GM12878 (cell line): ENCODE data around the gene SNAPIN. TPM values are rescaled to one million over a fixed set of nuclear protein-coding genes. Genes with fewer than 3 reads are reported as not detected.
A peak's percentile ranks its signal among the peaks of the same experiment; 100 is the strongest.

Experiments
- ATAC-seq: fragments of 200-7000 bp; cut with Tn5 transposase; 3 replicates; pipeline ENCODE4 v1.9.1; 2020; ENCODE audit warnings: mild to moderate bottlenecking, moderate library complexity
- BruUV-seq: library from RNA; stranded (reverse); fragments of 400-500 nt; replicated peaks from 2 replicates; lab custom pipeline; 2021; lab: Mats Ljungman, UMichigan
- CTCF ChIA-PET: fragments of 300-600 bp; sonication (Branson Sonifier 250); formaldehyde crosslinking; extraction: SDS; loops from one replicate; lab custom pipeline; 2021; ENCODE audit warnings: inconsistent platforms; lab: Yijun Ruan, JAX
- POLR2A ChIA-PET: fragments of 350-600 bp; formaldehyde crosslinking; extraction: SDS; loops from one replicate; lab custom pipeline; 2021; ENCODE audit warnings: inconsistent platforms; lab: Charles Lee
- RAD21 ChIA-PET: fragments of 300-600 bp; sonication (Branson Sonifier 250); formaldehyde crosslinking; loops from one replicate; lab custom pipeline; 2023; ENCODE audit warnings: antibody characterized with exemption; ENCODE audit not compliant: unreplicated experiment; lab: Charles Lee
- SMC1A ChIA-PET: fragments of 300-600 bp; sonication (Branson Sonifier 250); formaldehyde crosslinking; loops from one replicate; lab custom pipeline; 2023; ENCODE audit not compliant: unreplicated experiment, uncharacterized antibody; lab: Charles Lee
- DNase-seq: peaks from one replicate; pipeline ENCODE4 v3.0.0-alpha.2; 2011; ENCODE audit warnings: low read depth, low spot score
- FAIRE-seq: peaks from 3 replicates; lab custom pipeline; 2011; peaks lifted over from hg19 to GRCh38; lab: Jason Lieb, UNC
- H2AFZ ChIP-seq: 2 replicates; pipeline ENCODE4 v1.6.0; 2011; ENCODE audit warnings: low read depth, low read length, control low read depth; ENCODE audit not compliant: control insufficient read depth
- H3K27ac ChIP-seq: 2 replicates; pipeline ENCODE4 v1.5.1; 2011; ENCODE audit warnings: control low read depth; ENCODE audit not compliant: control insufficient read depth, insufficient read depth
- H3K27me3 ChIP-seq, 2 experiments: replicated peaks in 1 of 2; 2 replicates each; pipeline versions ENCODE4 v1.6.0 to v1.6.1; 2011; ENCODE audit warnings: low read length in 1 of 2; ENCODE audit not compliant: control insufficient read depth in 2 of 2, insufficient read depth in 2 of 2
- H3K36me3 ChIP-seq, 2 experiments: 2 replicates each; pipeline ENCODE4 v1.5.1; 2011; ENCODE audit warnings: low read length in 1 of 2; ENCODE audit not compliant: control insufficient read depth in 2 of 2, insufficient read depth in 2 of 2
- H3K4me1 ChIP-seq: 2 replicates; pipeline ENCODE4 v1.6.1; 2011; ENCODE audit warnings: mild to moderate bottlenecking, low read length, moderate library complexity, mixed read lengths; ENCODE audit not compliant: control insufficient read depth, insufficient read depth
- H3K4me2 ChIP-seq: 2 replicates; pipeline ENCODE4 v1.6.0; 2011; ENCODE audit warnings: control low read depth; ENCODE audit not compliant: control insufficient read depth, insufficient read depth
- H3K4me3 ChIP-seq: fragments of 200-600 bp; sonication (generic); 2 replicates; pipeline ENCODE4 v1.5.1; 2016
- H3K79me2 ChIP-seq: 2 replicates; pipeline ENCODE4 v1.6.0; 2011; ENCODE audit warnings: low read length; ENCODE audit not compliant: control insufficient read depth, insufficient read depth
- H3K9ac ChIP-seq: 2 replicates; pipeline ENCODE4 v1.8.0; 2011; ENCODE audit warnings: low read length, control low read depth, mixed read lengths; ENCODE audit not compliant: control insufficient read depth, insufficient read depth
- H3K9me3 ChIP-seq: replicated peaks from 3 replicates; pipeline ENCODE4 v1.5.1; 2011; ENCODE audit warnings: mild to moderate bottlenecking, low read length; ENCODE audit not compliant: control insufficient read depth, insufficient read depth
- H4K20me1 ChIP-seq: 2 replicates; pipeline ENCODE4 v1.6.0; 2011; ENCODE audit not compliant: control insufficient read depth, insufficient read depth
- CHD1 ChIP-seq: IDR thresholded peaks from 2 replicates; pipeline ENCODE4 v1.6.1; 2012; ENCODE audit warnings: low read depth, low read length, improper control_type of control experiment
- NFXL1 ChIP-seq: fragments of 450-650 bp; IDR thresholded peaks from 2 replicates; pipeline ENCODE4 v1.6.1; 2017; ENCODE audit warnings: antibody characterized with exemption, mild to moderate bottlenecking, borderline replicate concordance
- WGBS: methylation state at CpG from one replicate; pipeline ENCODE4 v1.1.6; 2016; ENCODE audit warnings: low lambda C conversion rate; ENCODE audit not compliant: insufficient replicate concordance, insufficient coverage; ENCODE audit errors: missing lambda C conversion rate; 5-methylcytosine and 5-hydroxymethylcytosine counted together
- in situ Hi-C: fragments of 300-500 bp; cut with MboI; formaldehyde crosslinking; loops from 9 replicates; pipeline ENCODE4 v1.14.3; 2018; ENCODE audit warnings: mixed read lengths
- intact Hi-C: fragments of 100-400 bp; cut with micrococcal nuclease; formaldehyde crosslinking; loops from one replicate; pipeline ENCODE4 v1.14.2; 2022; ENCODE audit not compliant: unreplicated experiment
- polyA plus RNA-seq, 11 experiments: library from polyadenylated mRNA; depleted of rRNA in 4 of 11; unstranded in 6 of 11; stranded (reverse) in 5 of 11; fragments of >200 nt; fragmentation: Nextera tagmentation in 4 of 11; fragmentation: Illumina TruSeq in 1 of 11; extraction: Ambion mirVana in 4 of 11; extraction: Trizol in 1 of 11; gene quantifications; 1 replicate in 1 of 11; 2 replicates in 10 of 11; pipeline versions ENCODE4 v1.2.1 to v1.2.3, GENCODE V29; 2011 to 2016; ENCODE audit warnings: inconsistent platforms in 2 of 11, missing spikeins in 2 of 11, low read depth in 1 of 11
- total RNA-seq, 4 experiments: library from RNA; depleted of rRNA in 3 of 4; stranded (reverse); fragments of >200 nt in 3 of 4; fragmentation: Illumina TruSeq in 1 of 4; extraction: Trizol in 1 of 4; gene quantifications; 2 replicates each; pipeline versions ENCODE4 v1.2.1 to v1.2.3, GENCODE V29; 2013 to 2021
- TF ChIP-seq, protein P1 (sequence below): IDR thresholded peaks from 2 replicates; pipeline ENCODE4 v1.6.1; 2012; ENCODE audit warnings: mild to moderate bottlenecking, low read depth, low read length
- TF ChIP-seq, protein P2 (sequence below): fragments of 450-650 bp; formaldehyde crosslinking; IDR thresholded peaks from 2 replicates; pipeline ENCODE4 v1.5.0; 2022; ENCODE audit warnings: mild to moderate bottlenecking, missing genetic modification characterization
- TF ChIP-seq, protein P3 (sequence below): fragments of 450-650 bp; IDR thresholded peaks from 2 replicates; pipeline ENCODE4 v1.6.1; 2018; ENCODE audit warnings: mild to moderate bottlenecking, low read depth, moderate library complexity; ENCODE audit not compliant: partially characterized antibody
- TF ChIP-seq, protein P4 (sequence below): IDR thresholded peaks from 2 replicates; pipeline ENCODE4 v1.6.1; 2012; ENCODE audit warnings: improper control_type of control experiment, low read depth, low read length; ENCODE audit not compliant: insufficient replicate concordance

SNAPIN gene
- total and polyA plus RNA-seq, 10 of the 15 experiments (the other 5 are each of a cell fraction or from before 2014, with no cell fraction given) = 12.4 to 78.1 (median 38.6) TPM

DNA sequence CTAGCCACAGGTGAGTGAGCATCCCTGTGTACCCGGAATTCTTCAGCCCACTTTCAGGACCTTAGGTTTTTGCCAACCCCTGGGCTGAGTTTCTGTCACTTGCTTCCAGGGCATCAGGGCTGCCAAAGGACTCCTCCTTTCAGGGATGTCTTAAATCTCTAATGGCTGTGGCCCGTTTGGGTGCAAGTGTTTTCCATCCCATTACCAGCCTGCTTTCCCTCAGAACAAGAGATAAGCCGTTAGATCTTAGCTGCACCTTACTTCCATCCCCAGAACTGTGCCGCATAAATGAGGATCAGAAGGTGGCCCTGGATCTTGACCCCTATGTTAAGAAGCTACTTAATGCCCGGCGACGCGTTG is 652 bp downstream of the SNAPIN start:
- FAIRE-seq (no peak), ATAC-seq (no peak), DNase-seq (no peak)
- in situ Hi-C loops = no loop called here
- peak overlapping the region; percentile 88 for H3K27ac ChIP-seq
- peaks cover 13% of the 10 kb centered on the region for H3K79me2 ChIP-seq
- ChIA-PET CTCF (interaction anchor here (0.6 to 2.4 kb wide), 7 partner anchors 9 to 149 kb away, joined by 3 to 12 read pairs (median 4); no protein-coding TSS in a partner anchor), POLR2A (interaction anchor here (0.5 kb wide), 2 partner anchors 25 to 557 kb away, joined by 3 read pairs; partner anchors contain the start of gene CHTOP), RAD21 (interaction anchor here (0.7 to 1.4 kb wide), 2 partner anchors 25 to 114 kb away, joined by 4 to 6 read pairs; partner anchors contain the start of gene CHTOP), SMC1A (interaction anchor here (0.6 to 4.5 kb wide), 6 partner anchors 8 to 87 kb away, joined by 3 to 24 read pairs (median 4); partner anchors contain the start of gene CHTOP)
- H3K4me3 ChIP-seq = peak overlapping the region; percentile 94
- peak overlapping the region; percentile 96 for H2AFZ ChIP-seq
- intact Hi-C loops = no loop called here
- no peaks in the 10 kb centered on the region for H3K9me3 ChIP-seq
- 58% methylated on average over 8 of the region's 8 CpGs for WGBS
- H3K4me1 ChIP-seq = peaks cover 6% of the 10 kb centered on the region; the same call in 1 of the 2 replicates
- BruUV-seq = TSS peak; percentile 83
- H3K9ac ChIP-seq = peak overlapping the region; percentile 82
- no peaks in the 10 kb centered on the region for H3K27me3 ChIP-seq
- H3K36me3 ChIP-seq = peaks cover 12 to 30% of the 10 kb centered on the region in 2 experiments
- H3K4me2 ChIP-seq = peak overlapping the region; percentile 98
- no peaks in the 10 kb centered on the region for H4K20me1 ChIP-seq
- TF ChIP-seq, protein P1, sequence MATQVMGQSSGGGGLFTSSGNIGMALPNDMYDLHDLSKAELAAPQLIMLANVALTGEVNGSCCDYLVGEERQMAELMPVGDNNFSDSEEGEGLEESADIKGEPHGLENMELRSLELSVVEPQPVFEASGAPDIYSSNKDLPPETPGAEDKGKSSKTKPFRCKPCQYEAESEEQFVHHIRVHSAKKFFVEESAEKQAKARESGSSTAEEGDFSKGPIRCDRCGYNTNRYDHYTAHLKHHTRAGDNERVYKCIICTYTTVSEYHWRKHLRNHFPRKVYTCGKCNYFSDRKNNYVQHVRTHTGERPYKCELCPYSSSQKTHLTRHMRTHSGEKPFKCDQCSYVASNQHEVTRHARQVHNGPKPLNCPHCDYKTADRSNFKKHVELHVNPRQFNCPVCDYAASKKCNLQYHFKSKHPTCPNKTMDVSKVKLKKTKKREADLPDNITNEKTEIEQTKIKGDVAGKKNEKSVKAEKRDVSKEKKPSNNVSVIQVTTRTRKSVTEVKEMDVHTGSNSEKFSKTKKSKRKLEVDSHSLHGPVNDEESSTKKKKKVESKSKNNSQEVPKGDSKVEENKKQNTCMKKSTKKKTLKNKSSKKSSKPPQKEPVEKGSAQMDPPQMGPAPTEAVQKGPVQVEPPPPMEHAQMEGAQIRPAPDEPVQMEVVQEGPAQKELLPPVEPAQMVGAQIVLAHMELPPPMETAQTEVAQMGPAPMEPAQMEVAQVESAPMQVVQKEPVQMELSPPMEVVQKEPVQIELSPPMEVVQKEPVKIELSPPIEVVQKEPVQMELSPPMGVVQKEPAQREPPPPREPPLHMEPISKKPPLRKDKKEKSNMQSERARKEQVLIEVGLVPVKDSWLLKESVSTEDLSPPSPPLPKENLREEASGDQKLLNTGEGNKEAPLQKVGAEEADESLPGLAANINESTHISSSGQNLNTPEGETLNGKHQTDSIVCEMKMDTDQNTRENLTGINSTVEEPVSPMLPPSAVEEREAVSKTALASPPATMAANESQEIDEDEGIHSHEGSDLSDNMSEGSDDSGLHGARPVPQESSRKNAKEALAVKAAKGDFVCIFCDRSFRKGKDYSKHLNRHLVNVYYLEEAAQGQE = no peak
- TF ChIP-seq, protein P2, sequence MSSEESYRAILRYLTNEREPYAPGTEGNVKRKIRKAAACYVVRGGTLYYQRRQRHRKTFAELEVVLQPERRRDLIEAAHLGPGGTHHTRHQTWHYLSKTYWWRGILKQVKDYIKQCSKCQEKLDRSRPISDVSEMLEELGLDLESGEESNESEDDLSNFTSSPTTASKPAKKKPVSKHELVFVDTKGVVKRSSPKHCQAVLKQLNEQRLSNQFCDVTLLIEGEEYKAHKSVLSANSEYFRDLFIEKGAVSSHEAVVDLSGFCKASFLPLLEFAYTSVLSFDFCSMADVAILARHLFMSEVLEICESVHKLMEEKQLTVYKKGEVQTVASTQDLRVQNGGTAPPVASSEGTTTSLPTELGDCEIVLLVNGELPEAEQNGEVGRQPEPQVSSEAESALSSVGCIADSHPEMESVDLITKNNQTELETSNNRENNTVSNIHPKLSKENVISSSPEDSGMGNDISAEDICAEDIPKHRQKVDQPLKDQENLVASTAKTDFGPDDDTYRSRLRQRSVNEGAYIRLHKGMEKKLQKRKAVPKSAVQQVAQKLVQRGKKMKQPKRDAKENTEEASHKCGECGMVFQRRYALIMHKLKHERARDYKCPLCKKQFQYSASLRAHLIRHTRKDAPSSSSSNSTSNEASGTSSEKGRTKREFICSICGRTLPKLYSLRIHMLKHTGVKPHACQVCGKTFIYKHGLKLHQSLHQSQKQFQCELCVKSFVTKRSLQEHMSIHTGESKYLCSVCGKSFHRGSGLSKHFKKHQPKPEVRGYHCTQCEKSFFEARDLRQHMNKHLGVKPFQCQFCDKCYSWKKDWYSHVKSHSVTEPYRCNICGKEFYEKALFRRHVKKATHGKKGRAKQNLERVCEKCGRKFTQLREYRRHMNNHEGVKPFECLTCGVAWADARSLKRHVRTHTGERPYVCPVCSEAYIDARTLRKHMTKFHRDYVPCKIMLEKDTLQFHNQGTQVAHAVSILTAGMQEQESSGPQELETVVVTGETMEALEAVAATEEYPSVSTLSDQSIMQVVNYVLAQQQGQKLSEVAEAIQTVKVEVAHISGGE (CRISPR knock-in tag) = no peak
- TF ChIP-seq CHD1 (no peak), NFXL1 (no peak)
- TF ChIP-seq, protein P3, sequence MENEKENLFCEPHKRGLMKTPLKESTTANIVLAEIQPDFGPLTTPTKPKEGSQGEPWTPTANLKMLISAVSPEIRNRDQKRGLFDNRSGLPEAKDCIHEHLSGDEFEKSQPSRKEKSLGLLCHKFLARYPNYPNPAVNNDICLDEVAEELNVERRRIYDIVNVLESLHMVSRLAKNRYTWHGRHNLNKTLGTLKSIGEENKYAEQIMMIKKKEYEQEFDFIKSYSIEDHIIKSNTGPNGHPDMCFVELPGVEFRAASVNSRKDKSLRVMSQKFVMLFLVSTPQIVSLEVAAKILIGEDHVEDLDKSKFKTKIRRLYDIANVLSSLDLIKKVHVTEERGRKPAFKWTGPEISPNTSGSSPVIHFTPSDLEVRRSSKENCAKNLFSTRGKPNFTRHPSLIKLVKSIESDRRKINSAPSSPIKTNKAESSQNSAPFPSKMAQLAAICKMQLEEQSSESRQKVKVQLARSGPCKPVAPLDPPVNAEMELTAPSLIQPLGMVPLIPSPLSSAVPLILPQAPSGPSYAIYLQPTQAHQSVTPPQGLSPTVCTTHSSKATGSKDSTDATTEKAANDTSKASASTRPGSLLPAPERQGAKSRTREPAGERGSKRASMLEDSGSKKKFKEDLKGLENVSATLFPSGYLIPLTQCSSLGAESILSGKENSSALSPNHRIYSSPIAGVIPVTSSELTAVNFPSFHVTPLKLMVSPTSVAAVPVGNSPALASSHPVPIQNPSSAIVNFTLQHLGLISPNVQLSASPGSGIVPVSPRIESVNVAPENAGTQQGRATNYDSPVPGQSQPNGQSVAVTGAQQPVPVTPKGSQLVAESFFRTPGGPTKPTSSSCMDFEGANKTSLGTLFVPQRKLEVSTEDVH = no peak
- TF ChIP-seq, protein P4, sequence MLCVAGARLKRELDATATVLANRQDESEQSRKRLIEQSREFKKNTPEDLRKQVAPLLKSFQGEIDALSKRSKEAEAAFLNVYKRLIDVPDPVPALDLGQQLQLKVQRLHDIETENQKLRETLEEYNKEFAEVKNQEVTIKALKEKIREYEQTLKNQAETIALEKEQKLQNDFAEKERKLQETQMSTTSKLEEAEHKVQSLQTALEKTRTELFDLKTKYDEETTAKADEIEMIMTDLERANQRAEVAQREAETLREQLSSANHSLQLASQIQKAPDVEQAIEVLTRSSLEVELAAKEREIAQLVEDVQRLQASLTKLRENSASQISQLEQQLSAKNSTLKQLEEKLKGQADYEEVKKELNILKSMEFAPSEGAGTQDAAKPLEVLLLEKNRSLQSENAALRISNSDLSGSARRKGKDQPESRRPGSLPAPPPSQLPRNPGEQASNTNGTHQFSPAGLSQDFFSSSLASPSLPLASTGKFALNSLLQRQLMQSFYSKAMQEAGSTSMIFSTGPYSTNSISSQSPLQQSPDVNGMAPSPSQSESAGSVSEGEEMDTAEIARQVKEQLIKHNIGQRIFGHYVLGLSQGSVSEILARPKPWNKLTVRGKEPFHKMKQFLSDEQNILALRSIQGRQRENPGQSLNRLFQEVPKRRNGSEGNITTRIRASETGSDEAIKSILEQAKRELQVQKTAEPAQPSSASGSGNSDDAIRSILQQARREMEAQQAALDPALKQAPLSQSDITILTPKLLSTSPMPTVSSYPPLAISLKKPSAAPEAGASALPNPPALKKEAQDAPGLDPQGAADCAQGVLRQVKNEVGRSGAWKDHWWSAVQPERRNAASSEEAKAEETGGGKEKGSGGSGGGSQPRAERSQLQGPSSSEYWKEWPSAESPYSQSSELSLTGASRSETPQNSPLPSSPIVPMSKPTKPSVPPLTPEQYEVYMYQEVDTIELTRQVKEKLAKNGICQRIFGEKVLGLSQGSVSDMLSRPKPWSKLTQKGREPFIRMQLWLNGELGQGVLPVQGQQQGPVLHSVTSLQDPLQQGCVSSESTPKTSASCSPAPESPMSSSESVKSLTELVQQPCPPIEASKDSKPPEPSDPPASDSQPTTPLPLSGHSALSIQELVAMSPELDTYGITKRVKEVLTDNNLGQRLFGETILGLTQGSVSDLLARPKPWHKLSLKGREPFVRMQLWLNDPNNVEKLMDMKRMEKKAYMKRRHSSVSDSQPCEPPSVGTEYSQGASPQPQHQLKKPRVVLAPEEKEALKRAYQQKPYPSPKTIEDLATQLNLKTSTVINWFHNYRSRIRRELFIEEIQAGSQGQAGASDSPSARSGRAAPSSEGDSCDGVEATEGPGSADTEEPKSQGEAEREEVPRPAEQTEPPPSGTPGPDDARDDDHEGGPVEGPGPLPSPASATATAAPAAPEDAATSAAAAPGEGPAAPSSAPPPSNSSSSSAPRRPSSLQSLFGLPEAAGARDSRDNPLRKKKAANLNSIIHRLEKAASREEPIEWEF = no peak
